NB4 (cell line): ENCODE measurements around the gene CD300LG.

Source experiments
- DNase-seq: peaks from one replicate; pipeline ENCODE4 v3.0.0; 2010; ENCODE audit warnings: low read depth
- H3K4me3 ChIP-seq: one replicate; pipeline ENCODE4 v1.5.1; 2011; ENCODE audit warnings: mild to moderate bottlenecking, low read depth, low read length, moderate library complexity
- MYC ChIP-seq: IDR thresholded peaks from 2 replicates; pipeline ENCODE4 v1.6.1; 2011; ENCODE audit warnings: low read depth, low read length
- POLR2A ChIP-seq: IDR thresholded peaks from 2 replicates; pipeline ENCODE4 v1.6.1; 2011; ENCODE audit warnings: mild to moderate bottlenecking; ENCODE audit not compliant: insufficient read length; ENCODE audit errors: extremely low read depth
- TF ChIP-seq, protein P1 (sequence below): IDR thresholded peaks from 2 replicates; pipeline ENCODE4 v1.6.1; 2011; ENCODE audit warnings: low read depth, low read length
- TF ChIP-seq, protein P2 (sequence below): IDR thresholded peaks from one replicate; pipeline ENCODE4 v1.5.1; 2012; ENCODE audit warnings: low read depth, low read length

Gene CD300LG

DNA sequence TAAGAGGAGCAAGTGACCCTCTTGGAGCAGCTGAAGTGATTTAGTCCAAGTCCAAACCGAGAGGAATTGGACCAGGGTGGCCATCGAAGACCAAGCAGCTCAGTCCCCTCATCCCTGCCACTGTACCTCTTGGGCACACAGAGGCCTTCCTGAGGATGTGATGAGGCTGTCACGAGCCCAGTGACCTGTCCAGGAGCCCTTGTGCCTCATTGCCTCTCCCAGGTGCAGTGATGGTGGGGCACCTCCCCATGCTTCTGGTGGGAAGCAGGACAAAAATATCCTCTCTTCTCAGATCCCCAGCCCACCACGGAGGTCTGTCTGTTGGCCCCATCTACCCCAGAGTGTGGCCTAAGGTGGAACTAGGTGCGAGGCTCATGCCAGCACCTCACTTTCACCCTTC lies 2.7 kb upstream of the CD300LG start:
- TF ChIP-seq, protein P1, sequence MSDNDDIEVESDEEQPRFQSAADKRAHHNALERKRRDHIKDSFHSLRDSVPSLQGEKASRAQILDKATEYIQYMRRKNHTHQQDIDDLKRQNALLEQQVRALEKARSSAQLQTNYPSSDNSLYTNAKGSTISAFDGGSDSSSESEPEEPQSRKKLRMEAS, result no peak
- TF ChIP-seq, protein P2, sequence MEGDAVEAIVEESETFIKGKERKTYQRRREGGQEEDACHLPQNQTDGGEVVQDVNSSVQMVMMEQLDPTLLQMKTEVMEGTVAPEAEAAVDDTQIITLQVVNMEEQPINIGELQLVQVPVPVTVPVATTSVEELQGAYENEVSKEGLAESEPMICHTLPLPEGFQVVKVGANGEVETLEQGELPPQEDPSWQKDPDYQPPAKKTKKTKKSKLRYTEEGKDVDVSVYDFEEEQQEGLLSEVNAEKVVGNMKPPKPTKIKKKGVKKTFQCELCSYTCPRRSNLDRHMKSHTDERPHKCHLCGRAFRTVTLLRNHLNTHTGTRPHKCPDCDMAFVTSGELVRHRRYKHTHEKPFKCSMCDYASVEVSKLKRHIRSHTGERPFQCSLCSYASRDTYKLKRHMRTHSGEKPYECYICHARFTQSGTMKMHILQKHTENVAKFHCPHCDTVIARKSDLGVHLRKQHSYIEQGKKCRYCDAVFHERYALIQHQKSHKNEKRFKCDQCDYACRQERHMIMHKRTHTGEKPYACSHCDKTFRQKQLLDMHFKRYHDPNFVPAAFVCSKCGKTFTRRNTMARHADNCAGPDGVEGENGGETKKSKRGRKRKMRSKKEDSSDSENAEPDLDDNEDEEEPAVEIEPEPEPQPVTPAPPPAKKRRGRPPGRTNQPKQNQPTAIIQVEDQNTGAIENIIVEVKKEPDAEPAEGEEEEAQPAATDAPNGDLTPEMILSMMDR, result no peak
- no peak for TF ChIP-seq POLR2A
- no peak for TF ChIP-seq MYC
- DNase-seq, result no peak
- H3K4me3 ChIP-seq, result no peak overlapping the region

DNA sequence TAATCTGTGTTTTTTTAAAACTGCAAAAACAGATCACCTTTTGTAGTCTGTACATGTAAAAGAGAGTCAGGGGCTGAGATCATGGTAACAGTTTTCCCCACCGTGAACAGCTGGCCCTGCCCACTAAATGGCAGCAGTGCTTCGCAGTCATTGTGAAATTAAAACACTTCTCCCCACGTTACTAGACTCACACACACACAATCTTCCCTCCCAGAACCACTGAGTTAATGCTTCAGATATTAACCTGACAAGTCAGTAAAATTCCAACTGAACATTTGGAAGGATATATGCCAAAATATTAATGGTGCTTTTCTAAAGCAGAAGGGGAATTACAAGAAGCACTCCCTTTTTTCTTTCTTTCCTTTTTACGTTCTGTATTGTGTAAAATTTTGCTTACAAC lies 1.2 kb upstream of the CD300LG start:
- TF ChIP-seq POLR2A, result no peak
- TF ChIP-seq, protein P1, result no peak
- no peak for TF ChIP-seq MYC
- TF ChIP-seq, protein P2, result no peak
- H3K4me3 ChIP-seq, result no peak overlapping the region
- no peak for DNase-seq

DNA sequence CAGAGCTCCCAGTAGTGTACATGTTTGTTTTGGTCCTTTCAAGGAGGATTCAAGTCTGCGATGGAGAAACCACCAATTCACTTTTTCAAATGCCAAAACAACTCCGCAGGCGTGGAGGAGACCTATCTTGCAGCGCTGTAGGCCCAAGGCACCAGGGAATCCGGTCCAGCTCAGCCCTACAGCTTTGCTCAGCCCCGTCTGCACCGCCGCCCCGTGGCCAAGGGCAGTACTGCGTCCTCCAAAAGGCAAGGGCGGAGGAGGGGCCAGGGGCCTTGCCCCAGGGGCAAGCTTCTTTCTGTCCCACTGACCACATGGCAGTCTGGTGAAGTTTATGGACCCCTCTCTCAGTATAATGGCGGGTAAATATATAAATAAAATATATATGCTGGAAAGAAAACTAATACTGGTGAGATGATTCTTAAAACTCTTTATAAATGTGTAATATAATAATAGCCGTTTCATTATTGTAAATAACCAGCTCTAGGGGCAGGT lies 709 bp upstream of the CD300LG start:
- H3K4me3 ChIP-seq, result no peak overlapping the region
- TF ChIP-seq, protein P1, result peak; percentile 60
- TF ChIP-seq, protein P2, result peak; percentile 86
- TF ChIP-seq POLR2A, result no peak
- no peak for TF ChIP-seq MYC
- DNase-seq, result peak; percentile 61

DNA sequence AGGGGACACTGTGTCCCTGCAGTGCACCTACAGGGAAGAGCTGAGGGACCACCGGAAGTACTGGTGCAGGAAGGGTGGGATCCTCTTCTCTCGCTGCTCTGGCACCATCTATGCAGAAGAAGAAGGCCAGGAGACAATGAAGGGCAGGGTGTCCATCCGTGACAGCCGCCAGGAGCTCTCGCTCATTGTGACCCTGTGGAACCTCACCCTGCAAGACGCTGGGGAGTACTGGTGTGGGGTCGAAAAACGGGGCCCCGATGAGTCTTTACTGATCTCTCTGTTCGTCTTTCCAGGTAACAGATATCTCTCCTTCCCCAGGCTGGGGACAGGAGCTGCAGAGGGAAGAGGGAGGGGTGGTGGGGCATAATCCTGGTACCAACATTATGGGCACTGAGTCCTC lies 1.6 kb downstream of the CD300LG start:
- no peak overlapping the region for H3K4me3 ChIP-seq
- no peak for DNase-seq
- TF ChIP-seq MYC, result no peak
- no peak for TF ChIP-seq POLR2A
- TF ChIP-seq, protein P2, result no peak
- TF ChIP-seq, protein P1, result no peak

DNA sequence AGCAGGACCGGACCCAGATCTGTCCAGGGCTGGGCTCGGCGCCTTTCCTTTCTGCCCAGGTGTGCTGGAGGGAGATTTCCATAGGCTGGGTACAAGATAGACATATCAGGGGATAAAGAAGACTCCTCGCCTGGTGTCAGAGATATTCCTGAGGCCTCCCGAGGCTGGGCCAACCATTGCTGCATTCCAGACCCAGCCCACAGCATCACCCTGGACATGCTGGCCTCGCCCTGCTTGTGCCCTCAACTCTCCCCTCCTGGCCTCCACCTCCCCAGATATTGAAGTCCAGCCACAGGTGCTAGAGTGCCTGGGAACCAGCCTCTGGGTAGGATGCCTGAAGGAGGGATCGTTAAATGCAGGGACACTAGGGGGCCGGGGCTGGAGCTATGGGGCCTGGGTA lies 2.1 kb downstream of the CD300LG start:
- DNase-seq, result no peak
- H3K4me3 ChIP-seq, result no peak overlapping the region
- no peak for TF ChIP-seq POLR2A
- TF ChIP-seq, protein P1, result no peak

DNA sequence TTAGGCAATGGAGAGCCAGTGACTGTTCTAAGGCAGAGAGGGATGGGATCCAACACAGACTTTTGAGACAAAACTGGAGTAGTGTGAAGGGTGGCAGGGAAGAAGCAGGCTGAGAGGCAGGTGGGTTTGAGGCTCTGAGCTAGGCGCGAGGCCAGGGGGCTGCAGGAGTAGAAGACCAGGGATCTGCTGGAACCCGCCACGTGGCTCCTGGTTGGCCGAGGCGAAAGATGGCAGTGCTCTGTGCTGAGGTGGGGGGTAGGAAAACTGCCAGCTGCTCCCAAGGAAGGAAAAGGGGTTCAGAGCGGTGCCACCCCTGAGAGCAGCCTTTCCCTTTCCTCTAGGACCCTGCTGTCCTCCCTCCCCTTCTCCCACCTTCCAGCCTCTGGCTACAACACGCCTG lies 5.6 kb downstream of the CD300LG start:
- TF ChIP-seq, protein P2, result no peak
- TF ChIP-seq, protein P1, result no peak
- no peak for TF ChIP-seq POLR2A

More for the DNA sequence above, 5.6 kb downstream of the CD300LG start:
- H3K4me3 ChIP-seq, result no peak overlapping the region
- no peak for DNase-seq
